Measurements from ENCODE around the gene TXNDC2.

Gene TXNDC2

DNA sequence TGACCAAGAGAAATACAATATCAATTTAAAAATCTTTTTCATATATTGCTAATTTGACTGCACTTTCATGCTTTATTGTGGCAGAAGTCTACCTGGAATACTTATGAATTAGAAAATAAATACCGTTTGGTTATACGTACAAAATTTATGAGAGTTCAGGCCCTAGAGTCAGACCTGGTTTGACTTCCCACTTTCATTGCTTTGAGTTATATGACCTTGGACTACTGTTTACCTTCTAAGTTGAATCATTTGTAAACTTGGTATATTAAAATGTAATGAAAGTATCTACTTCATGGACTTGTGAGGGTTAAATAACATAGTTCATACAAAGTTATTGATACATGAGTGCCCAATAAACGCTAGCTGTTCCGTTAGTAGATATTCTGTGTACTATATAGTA, 40.0 kb downstream of the TXNDC2 start:
- Mint-ChIP-seq H3K27ac (no peak overlapping the region), H3K9me3 (no peaks in the 10 kb centered on the region), H3K4me1 (peaks cover 72% of the 10 kb centered on the region), H3K36me3 (no peaks in the 10 kb centered on the region), H3K4me3 (peak overlapping the region; percentile 23), H3K27me3 (no peaks in the 10 kb centered on the region)

DNA sequence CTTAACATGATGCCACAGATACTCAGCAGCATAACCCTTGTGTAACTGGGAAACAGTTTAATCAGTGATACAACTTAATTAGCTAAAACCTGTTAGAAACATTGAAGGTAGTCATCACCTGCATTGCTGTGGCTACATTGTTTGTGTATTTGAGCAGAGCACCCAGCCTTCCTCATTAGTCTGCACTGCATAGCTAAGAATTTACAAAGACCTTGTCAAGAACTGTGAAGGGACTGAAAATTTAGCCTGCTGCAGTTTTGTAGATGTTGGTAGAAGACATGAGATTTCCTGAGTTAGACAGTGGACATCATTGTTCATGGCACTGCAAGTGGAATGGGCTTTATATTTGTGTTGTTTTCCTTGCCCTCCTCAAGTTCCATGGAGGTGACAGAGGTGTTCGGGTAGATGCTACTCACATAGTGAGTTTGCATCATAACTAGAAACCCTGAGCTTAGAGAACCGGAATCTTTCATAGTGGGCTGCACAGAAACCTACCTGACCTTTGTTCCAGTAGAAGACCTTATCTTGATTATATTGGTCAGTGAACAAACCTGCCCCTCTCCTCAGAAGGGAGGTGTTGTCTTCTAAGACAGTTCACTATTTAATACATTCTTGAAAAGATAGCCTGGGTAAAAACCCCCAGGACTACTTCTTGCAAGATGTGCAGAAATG, 40.6 kb downstream of the TXNDC2 start:
- H3K36me3 Mint-ChIP-seq: no peaks in the 10 kb centered on the region
- H3K27ac Mint-ChIP-seq: no peak overlapping the region
- no peaks in the 10 kb centered on the region for H3K9me3 Mint-ChIP-seq
- no peaks in the 10 kb centered on the region for H3K27me3 Mint-ChIP-seq
- H3K4me1 Mint-ChIP-seq: peaks cover 77% of the 10 kb centered on the region
- H3K4me3 Mint-ChIP-seq: no peak overlapping the region

DNA sequence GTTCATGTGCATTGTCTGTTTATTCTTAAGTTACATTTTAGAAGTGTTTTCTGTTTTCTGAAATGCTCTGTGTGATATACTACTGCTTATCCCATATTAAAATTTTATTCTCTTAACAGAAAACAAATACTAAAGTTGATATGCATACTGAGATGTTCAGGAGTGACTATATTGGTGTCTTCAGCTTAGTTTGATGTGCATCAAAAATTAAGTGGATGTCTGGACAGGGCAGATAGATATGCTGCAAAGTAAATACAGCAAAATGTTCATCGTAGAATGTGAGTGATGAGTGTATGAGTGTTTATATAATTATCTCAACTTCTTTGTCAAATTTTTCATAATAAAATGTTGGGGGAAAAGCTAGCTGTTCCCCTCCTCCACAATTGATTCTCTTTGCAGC, 41.2 kb downstream of the TXNDC2 start:
- Mint-ChIP-seq H3K9me3 (no peaks in the 10 kb centered on the region), H3K27ac (peak overlapping the region; percentile 30), H3K36me3 (no peaks in the 10 kb centered on the region), H3K4me3 (no peak overlapping the region), H3K4me1 (peaks cover 82% of the 10 kb centered on the region), H3K27me3 (no peaks in the 10 kb centered on the region)

DNA sequence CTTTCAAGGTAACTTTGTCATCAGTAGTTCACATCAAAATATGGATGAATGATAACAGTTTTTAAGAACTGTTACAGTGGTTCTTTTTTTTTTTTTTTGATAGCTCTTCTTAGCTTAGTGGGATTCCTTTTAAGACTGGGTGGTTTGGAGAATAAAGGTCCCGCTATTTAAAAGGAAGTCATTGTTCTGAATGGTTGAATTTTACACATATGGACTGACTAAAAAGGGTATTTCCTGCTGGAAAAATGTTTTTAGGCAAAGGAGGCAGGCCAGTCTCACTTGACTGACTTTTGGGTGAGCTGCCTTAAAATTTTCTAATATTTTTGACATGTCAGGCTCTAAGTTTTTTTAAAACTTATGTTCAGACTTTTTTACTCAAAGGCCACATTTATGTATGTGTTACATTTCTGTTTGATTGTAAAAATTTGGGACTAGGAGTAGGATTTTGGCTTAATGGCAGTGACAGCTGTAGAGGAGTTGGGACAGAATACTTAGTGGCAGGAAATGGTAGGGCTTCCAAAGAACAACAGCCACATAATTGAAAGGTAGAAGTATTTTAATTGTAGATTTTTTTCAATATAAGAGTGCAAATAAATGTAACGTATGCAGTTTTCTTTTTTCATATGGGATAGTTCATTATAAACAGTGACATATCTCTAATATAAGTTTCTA, 41.8 kb downstream of the TXNDC2 start:
- Mint-ChIP-seq H3K27me3 (no peaks in the 10 kb centered on the region), H3K27ac (no peak overlapping the region), H3K4me1 (peaks cover 87% of the 10 kb centered on the region), H3K9me3 (no peaks in the 10 kb centered on the region), H3K36me3 (no peaks in the 10 kb centered on the region), H3K4me3 (peak overlapping the region; percentile 31)

DNA sequence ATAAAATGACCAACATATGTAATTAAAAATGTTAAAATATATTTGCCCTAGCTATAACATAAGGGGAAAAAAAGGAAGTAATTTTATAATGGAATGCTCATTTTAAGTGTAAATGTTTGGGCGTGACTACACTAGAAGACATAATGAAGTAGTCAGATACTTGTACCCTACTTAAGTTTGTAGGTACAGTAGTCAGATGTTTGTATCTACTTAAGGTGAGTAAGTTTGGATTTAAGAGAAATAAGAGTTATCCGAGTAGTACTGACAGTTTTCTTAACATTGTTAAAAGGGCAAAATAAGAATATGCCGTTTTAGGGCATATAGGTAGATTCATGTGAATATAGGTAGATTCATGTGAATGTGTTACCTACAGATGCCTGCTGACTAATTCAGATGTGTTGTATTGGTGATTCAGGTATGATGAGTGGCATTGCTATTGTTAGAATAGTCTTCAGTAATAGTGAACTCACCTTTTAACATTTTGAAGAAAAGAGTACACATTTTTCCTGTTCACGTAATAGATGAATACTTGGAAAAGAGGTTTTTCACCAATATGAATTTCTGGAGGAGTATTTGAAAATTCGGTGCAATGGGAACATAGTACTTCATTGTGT, 43.0 kb downstream of the TXNDC2 start:
- Mint-ChIP-seq H3K27me3 (no peaks in the 10 kb centered on the region), H3K9me3 (no peaks in the 10 kb centered on the region), H3K4me1 (peaks cover 86% of the 10 kb centered on the region), H3K4me3 (no peak overlapping the region), H3K36me3 (no peaks in the 10 kb centered on the region), H3K27ac (peak overlapping the region; percentile 55)

DNA sequence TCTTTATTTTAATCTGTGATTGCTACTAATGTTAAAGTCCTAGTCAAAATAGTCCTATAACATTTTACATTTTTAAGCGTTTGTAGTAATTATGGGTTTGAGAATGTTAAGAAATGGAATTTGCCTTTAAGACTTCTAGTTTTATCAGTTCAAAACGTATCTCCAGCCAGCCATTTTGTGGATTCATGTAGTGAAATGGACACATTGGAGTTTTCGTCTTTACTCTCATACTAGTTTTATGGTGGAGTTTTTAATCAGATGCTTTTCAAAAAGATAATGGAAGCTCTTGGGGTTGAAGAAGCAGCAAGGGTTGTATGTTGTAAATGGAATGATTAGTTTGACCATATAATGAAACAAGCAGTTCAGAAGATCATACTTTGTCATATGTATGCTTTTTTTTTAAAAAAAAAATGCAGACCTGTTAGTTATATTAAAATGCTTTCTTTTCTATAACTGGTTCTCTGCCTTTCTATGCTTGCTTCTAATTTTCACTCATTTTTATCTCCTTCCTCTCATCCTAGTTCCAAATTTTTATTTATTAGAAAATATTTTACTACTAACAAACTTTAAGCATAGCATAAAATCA, 44.6 kb downstream of the TXNDC2 start:
- Mint-ChIP-seq H3K36me3 (peaks cover 2% of the 10 kb centered on the region), H3K27me3 (no peaks in the 10 kb centered on the region), H3K4me1 (peaks cover 78% of the 10 kb centered on the region)

DNA sequence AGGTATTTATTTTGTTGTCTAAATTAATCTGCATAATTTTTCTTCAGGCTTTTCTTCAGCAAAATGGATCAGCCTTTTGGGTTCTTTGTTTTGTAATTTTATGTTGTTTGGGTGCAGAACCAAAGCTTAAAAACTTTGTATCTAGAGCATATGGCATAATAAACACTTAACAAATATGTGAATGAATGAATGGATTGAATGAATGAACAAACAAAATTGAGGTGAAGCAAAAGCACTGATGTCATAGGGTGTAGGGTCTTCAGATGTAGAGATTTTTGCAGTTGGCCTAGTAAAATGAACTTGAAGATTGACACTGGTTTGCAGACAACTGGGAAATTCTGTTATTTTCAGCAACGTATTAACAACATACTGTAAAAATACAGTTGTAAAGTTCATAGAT, 45.4 kb downstream of the TXNDC2 start:
- peak overlapping the region; percentile 23 for H3K27ac Mint-ChIP-seq
- H3K4me3 Mint-ChIP-seq: no peak overlapping the region
- peaks cover 72% of the 10 kb centered on the region for H3K4me1 Mint-ChIP-seq
- H3K9me3 Mint-ChIP-seq: no peaks in the 10 kb centered on the region
- H3K36me3 Mint-ChIP-seq: peaks cover 2% of the 10 kb centered on the region
- H3K27me3 Mint-ChIP-seq: no peaks in the 10 kb centered on the region

More for the DNA sequence above, 44.6 kb downstream of the TXNDC2 start:
- H3K9me3 Mint-ChIP-seq: no peaks in the 10 kb centered on the region
- no peak overlapping the region for H3K4me3 Mint-ChIP-seq
- H3K27ac Mint-ChIP-seq: no peak overlapping the region

DNA sequence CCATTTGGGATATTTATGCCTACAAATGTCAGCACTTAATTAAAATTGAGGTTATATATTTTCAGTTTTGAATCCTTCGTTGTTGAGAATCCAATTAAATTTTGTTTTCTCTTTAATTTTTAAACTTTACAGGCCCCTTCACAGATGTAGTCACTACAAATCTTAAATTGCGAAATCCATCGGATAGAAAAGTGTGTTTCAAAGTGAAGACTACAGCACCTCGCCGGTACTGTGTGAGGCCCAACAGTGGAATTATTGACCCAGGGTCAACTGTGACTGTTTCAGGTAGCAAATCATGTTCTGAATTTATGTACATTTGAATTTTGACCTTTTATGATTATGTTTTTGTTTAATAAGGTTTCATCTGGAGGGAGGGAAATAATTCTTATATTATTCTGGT, 45.9 kb downstream of the TXNDC2 start:
- no peak overlapping the region for H3K27ac Mint-ChIP-seq
- peaks cover 67% of the 10 kb centered on the region for H3K4me1 Mint-ChIP-seq
- no peaks in the 10 kb centered on the region for H3K9me3 Mint-ChIP-seq
- H3K27me3 Mint-ChIP-seq: no peaks in the 10 kb centered on the region
- peaks cover 6% of the 10 kb centered on the region for H3K36me3 Mint-ChIP-seq
- no peak overlapping the region for H3K4me3 Mint-ChIP-seq

DNA sequence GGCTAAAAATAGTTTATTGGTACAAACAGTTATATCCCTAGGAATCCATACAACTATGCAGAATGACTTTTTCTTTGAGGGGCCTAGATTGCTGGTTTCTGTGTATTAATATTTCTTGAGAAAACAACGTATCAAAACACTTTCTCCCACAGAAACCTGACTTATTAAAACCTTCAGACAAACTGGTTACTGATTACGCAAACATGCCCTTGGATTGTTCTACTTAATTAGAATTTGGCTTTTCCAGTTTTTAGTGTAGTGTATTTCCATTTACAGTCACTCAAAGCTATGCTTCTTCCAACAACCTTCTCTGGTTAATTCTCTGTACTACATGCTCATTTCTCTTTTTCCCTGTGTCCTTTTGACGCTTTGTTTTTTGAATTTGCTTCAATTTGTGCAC, 48.1 kb downstream of the TXNDC2 start:
- Mint-ChIP-seq H3K4me3 (no peak overlapping the region), H3K36me3 (peaks cover 11% of the 10 kb centered on the region), H3K27ac (peak overlapping the region; percentile 89), H3K27me3 (no peaks in the 10 kb centered on the region), H3K9me3 (no peaks in the 10 kb centered on the region), H3K4me1 (peaks cover 46% of the 10 kb centered on the region)

DNA sequence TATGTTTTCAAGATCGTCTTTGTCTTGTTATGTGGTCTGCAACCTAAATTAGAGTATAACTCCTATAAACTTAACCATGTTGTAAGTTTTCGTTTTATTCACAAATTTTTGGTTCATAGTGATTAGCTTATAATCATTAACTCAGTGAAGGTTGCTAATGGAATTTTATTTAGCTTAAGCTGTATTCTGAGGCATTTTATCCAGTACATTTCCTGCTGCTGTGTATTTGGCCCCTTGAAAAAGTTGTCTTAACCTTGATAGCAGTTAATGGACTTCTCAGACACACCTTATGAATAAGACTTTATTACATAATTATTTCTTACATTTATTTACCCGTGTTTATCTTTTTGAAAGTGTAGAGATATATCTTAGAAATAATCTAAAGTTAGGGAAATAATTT, 48.5 kb downstream of the TXNDC2 start:
- H3K27me3 Mint-ChIP-seq: no peaks in the 10 kb centered on the region
- no peaks in the 10 kb centered on the region for H3K9me3 Mint-ChIP-seq
- H3K36me3 Mint-ChIP-seq: peaks cover 11% of the 10 kb centered on the region
- H3K4me3 Mint-ChIP-seq: no peak overlapping the region
- peak overlapping the region; percentile 89 for H3K27ac Mint-ChIP-seq
- H3K4me1 Mint-ChIP-seq: peaks cover 42% of the 10 kb centered on the region

Data from activated naive CD4-positive, alpha-beta T cell treated with anti-CD3 and anti-CD28 coated beads, Interleukin-2, amount 50 U/mL, for 24 hours (primary cell).